CD4-positive, alpha-beta T cell treated with Interleukin-4 for 1 hour (primary cell): ENCODE results near the gene STEAP3.
A peak's percentile ranks its signal among the peaks of the same experiment; 100 is the strongest.

ENCODE experiments used
- DNase-seq, 2 donors: peaks; one replicate each; pipeline ENCODE4 v3.0.0-alpha.2; 2020 to 2022

The STEAP3 gene

DNA sequence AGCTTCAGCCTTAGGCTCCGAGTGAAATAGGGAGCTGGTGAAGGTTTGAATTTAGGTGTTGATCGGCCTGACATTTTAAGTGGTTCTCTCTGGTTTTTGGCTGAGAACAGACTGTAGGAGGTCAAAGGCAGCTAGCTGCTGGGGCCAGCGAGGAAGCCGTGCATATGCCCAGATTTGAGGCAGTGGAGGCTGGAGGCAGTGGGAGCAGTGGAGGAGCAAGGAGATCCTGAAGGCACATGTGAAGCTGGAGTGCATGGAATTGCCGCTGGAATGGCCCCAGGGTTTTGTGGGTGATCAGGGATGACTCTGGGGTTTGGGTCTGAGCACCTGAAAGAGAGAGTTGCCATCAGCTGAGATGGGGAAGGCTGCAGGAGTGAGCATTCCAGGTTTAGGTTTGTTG lies 25.1 kb downstream of the STEAP3 start:
- DNase-seq: no peak

DNA sequence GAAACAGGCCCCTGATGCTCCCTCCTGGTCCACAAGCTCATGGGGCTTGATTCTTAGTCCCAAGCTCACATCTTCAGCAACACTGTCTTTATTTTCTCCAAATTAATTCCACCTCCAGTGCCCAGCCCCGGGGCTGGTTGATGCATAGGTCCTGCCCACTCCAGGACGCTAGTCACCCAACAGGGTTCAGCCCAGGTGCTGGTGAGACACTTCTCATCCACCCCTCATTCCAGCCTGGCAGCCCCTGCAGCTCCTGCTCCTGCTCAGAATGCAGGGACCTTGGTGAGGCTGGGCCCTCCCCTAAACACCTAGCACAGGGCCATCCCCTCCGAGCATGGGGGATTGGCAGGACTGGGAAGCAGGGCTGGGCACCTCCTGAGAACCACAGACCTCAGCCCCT lies 25.7 kb downstream of the STEAP3 start:
- no peak for DNase-seq

DNA sequence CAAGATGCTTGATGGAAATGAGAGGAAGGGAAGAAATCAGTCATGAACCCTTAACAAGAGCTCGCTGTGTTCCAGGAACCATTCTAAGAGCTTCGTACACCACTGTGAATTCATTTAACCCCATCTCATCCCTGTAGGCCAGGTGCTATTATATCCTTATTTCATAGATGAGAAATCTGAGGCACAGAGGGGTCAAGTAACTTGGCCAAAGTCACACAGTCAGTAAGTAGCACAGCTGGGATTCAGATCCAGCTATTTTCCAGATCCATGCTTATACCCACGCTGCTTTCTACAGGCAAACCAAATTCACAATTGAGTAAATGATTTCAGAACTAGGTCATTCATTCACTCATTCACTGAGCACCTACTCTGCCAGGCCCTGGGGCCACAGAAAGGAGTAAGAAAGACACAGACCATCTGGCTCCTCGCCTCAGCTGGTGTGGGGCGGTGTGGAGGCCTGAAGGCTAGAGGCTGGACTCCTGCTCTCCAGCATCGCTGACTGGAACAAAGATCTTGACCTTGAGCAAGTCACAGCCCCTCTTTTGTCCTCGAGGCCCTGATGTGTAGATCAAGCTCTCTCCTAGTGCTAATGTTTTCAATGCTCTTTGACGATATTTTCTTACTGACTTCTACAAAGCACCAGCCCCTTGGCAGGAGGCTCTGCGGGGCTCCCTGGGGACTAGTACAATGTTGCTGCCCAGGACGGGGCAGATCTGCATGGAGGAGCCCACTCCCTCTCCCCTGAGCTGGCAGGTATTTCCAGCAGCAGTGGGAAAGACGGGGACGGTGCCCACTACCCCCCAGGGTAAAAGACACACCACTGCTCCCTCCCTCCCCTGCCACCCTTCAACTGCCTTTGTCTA lies 26.5 kb downstream of the STEAP3 start:
- DNase-seq: no peak

DNA sequence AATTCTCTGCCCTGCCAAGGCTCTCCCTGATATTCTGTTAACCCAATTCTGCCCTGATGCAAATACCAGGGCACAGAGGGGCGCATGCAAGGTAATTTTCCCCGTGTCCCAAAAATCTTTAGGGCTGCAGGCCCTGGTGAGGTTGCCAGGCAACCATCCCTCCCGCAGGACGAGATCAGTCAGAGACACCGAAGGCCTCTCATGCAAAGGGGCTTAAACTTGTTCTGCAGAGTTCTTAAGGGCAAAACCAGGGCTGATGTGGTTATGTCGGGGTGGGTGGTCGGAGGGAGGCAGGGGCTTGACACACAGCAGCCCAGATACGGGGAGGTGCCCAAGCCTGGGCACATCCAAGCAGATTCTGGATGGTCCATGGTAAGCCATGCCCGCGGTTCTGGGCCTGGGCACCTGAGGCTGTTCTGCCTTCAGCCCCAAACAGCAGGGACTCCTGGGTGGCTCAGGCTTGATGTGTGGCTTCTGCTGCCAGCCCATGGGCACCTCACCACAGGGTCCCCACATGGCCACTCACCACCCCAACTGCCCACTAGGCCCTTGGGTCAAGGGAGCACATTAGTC lies 27.2 kb downstream of the STEAP3 start:
- DNase-seq: no peak

DNA sequence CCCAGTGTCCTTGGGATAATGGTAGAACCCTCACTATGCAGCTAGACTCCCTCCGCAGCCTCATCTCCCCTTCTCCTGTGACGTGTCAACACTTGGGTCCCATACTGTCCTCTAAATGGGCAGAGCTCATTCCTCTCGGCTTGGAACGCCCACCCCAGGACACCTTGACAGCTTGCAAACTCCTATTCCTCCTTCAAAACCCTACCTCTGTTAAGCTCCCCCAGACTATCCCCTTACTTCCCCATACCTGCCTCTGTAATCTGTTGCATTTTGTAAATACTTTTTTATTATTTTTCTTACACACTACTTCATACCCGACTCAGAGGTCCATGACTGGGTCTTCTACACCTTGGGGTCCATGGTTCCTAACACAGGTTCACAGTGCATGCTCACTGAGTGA lies 28.0 kb downstream of the STEAP3 start:
- DNase-seq: no peak

DNA sequence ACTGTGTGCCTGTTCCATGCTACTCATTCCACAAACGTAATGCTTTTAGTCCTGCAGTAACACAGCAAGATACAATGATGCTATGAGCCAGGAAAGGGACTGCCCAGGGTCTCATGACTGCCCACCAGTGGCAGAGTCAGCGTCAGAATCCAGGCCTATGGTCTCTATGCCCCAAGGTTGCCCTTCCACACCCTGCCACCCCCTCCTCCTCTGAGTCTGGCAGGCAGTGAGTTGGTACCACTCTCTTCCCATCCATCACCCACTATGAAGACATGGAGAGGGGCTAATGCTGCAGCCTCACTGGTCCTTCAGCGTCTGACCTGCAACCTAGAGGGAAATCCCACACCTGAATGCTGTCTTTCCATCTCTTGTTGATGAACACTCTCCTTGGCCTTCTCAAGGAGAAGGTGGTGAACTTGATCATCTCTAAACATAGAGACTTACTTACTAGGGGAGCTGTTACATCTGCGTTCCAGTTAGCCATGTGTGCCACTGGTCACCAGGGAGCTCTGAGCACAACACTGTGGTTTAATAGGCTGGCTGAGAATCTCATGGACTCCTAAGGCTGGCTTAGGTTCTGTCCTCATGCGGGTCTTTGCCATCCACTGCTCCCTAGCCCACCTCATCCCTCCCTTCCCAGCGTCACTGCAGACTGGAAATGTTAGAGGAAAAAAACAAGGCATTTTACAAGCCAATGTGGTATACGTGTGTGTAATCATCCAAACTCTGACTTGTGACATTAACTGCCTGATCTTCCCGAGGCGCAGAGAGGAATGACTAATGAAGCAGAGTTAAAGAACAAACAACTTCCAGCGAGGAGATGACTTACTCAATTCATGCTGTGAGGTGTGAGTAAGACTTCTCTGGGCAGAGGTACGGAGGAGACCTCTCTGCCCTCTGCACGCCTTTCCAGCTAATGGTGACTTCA lies 28.8 kb downstream of the STEAP3 start:
- DNase-seq: no peak

DNA sequence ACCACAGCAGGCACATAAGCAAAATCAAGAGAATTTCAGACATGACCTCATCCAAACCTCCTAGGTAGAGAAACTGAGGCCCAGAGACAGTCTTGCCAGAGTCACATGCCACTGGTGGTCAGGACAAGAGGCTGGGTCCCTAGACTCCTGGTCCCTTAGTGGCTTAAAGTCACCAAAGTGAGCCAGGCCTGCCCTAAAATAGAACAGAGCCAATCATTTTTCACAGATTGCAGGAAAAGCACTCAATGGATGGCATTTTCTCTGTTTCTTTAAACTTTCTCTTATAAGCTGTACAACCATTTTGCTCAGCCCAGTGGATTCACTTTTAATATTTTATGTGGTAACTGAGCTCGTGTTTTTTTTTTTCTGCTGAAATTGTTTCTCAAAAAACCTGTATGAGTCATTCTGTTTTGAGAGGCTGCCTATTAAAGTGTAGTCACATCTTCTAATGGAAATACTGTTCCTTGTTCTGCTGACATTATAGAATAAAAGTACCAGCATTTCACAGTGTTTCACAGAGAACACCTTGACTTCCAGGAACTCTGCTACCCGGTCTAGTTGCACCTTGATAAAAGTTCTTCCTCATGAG lies 29.6 kb downstream of the STEAP3 start:
- DNase-seq: no peak

DNA sequence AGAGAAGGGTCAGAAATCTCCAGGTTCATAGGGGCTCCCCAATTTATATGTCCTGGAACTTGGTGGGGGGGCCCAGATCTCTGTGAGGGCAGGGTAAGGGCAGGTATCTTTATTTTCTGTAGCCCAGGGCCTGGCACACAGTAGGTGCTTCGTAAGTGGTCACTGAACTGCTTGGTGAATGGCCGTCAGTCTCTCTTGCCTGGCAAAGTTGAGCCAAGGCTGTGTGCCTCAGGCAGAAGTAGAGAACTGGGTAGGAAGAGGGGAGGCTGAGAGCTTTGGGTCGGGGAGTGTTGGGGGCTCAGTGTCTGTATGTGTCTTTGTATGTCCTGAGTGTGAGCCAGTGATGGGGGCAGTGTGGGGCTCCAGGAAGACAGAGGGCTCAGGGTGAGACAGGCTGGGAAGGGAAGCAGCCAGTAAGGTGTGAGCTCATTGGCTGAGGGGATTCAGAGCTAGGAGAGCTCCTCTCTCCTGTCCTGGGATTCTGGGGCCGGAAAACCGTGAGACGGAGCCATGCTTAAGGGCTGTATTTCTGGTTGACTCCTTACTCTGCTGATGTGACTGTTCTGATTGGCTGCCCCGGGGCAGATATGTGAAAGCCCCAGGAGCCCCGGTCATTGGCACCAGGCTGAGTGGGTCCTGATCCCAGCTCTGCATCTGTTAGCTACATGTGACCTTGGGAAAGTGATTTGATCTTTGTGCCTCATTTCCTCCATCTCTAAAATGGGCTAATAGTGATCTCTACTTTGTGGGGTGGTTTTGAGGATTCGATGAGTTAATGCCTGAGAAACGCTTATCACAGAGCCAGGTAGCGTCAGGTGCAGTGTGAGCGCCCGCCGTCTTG lies 30.3 kb downstream of the STEAP3 start:
- no peak for DNase-seq

DNA sequence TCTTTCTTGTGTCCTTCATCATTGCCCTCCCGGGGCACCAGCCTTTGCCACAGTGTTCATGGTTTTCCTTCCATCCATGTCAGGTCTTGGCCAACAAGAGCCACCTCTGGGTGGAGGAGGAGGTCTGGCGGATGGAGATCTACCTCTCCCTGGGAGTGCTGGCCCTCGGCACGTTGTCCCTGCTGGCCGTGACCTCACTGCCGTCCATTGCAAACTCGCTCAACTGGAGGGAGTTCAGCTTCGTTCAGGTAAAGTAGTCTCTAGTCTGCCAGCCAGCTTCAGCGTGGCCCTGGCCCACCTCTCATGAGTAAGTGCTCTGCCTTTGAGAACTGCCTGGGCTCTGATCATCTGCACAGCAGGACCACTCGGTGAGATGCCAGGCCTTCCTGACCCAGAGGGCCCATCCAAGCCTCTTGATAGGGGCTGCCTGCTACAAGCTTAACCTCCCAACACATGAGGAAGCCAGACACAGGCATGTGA lies 31.0 kb downstream of the STEAP3 start:
- no peak for DNase-seq

DNA sequence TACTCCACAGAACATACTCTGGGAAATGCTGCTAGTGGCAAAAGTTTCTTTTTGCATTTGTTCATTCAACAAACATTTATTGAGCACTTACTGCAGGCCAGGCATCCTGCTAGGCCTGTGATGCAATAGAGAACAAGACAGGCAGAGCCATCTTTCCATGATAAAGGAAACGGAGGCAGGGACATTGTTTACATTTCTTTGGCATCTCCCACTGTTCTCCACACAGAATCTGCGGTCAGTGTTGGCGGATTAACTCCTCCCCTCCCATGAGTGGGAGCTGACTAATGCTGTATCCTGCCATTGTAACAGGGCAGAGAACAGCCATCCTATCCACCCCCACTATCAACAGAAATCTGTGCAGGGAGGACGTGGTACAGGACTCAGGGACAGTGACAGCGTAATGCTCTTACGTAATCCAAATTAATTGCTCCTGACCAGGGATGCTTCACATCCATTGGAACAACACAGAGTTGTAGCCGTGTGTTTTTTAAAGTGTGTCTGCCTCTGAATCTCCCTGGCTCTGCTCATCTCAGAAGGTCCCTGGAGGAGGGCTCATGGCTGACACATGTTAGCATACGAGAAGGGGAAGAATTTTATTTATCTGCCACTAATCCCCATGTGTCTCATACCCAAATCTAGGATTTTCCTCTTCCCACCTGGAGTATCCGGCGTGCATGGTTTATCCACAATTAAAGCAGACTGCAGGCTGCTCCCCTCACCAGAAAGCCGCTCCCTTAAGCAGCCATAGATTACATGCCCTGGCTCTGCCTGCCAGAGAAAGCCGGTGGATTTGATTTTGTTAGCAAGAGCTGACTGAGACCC lies 32.3 kb downstream of the STEAP3 start:
- no peak for DNase-seq

DNA sequence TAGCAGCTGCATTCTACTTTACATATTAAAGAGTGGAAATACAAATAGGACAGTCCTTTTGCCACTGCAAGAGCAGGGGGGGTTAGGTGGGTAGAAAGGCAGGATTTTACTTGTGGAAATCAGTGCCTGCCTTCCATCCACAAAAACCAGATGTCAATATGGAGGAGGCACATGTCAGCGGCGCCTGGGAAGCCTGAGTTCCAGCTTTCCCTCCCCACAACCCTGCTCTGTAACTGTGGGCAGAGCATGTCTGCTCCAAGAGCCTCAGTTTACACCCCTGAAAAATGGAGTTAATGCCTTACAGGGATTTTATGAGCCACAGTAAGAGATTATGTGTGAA lies 32.9 kb downstream of the STEAP3 start:
- no peak for DNase-seq

DNA sequence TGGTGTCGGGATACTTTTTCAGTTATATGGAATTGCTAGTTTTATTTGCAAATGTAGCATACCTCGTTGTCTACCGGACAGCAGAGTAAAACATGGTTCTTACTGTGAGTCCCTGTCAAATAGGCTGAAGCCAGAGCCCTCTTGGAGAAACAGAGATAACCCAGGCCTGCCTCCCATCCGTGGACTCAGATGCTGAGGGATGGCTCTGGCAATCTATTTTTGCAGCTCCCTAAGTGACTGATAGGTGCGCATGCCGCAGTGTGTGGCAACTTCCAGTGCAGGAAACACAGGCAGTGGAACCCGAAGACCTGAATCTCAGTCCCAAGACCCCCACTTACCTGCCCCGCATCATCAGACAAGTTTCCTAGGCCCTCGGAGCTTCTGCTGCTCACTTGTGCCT lies 33.6 kb downstream of the STEAP3 start:
- DNase-seq: no peak

DNA sequence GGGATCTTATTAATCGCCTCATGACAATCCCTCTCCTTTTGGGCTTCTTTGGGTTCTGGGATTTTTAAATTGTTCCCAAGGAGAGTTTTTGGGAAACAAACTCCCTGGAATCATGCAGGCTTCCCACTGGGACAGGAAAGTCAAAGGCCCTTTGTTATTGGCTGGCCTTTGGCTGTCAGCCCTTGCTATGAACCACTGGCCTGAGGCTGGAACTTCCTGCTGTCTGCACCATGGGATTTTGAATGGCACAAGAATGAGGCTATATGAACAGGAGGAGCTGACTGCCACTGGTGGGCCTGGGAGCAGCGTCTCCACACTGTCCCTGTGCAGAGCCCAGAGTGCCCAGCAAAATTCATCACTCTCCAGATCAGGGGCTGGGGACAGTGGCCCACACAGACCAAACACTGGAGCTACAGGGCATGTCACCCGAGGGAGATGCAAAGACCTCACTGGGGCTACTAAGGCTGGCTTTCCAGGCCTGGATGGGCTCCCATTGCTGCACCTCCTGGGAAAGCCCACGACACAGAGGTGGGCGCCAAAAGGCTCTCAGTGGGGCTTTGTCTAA lies 35.7 kb downstream of the STEAP3 start:
- DNase-seq: no peak

DNA sequence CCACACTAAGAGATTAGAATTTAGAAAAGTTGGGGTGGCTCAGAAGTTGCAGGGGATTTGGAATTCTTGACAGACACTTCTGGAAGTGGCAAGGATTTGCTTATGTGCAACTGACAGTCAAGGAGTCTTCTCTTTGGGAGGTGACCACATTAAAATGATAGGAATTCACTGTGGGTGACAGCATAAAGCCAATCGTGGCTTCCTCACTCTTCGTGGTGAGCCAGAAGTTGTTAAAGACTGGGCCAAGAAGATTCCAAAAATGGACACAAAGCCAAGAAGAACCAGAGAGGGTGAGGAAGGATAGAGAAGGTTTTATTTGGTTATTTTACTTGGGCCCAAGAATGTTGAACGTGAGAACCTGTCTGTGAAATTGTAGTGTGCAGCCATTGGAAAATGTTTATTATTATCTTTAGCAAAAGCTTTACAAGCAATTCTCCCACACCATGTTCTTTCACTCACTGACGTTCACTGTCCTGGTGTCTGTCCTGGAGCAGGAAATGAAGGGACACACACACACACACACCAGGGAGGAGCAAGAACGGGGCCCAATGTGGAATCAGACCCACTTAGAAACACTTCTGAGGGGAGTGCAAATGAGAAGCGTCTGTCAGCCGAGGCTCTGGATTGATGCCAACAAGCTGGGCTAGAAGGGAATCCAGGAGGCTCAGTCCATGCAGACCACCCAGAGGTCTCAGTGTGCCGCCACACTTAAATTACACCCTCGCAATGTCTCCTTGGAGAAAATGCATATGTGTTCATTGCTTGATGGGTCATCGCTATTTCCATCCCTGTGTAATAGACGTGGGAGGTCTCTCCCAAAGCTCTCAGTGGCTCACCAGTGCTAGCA lies 37.2 kb downstream of the STEAP3 start:
- DNase-seq: no peak

DNA sequence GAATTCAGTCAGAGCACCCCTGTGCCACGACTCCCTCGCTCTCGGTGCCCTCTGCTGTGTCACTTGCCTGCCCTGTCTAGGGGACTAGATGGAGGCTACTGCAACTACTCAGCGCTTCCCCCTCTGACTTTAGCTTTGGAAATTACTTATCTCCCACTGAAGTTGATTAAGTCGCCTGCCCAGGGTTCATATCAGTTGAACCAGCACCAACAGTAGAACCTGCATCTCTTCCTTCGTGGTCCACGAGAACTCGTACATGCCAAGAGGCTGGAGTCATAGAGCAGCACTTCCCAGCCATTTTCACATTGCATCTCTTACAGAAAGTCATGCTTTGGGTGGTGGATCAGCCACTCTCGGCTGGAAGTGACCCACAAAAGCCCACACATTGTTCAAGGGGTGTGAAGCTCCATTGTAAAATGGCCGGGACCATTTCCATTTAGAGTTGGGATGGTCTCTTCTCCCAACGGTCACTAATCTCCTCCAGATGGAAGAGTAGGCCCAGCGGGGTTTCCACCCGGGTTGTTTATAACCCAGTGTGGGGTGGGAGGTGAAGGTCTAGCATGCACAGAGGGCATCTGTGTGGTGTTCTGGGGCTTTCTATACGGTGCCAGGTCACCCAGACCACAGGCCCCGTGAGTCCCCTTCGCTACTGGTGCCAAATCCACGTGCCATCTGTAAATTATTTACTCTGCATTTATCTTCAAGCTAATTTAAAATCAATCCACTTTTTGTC lies 38.0 kb downstream of the STEAP3 start:
- DNase-seq: no peak

DNA sequence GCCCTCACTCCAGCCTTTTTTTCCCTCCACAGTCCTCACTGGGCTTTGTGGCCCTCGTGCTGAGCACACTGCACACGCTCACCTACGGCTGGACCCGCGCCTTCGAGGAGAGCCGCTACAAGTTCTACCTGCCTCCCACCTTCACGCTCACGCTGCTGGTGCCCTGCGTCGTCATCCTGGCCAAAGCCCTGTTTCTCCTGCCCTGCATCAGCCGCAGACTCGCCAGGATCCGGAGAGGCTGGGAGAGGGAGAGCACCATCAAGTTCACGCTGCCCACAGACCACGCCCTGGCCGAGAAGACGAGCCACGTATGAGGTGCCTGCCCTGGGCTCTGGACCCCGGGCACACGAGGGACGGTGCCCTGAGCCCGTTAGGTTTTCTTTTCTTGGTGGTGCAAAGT lies 39.4 kb downstream of the STEAP3 start:
- DNase-seq: no peak

DNA sequence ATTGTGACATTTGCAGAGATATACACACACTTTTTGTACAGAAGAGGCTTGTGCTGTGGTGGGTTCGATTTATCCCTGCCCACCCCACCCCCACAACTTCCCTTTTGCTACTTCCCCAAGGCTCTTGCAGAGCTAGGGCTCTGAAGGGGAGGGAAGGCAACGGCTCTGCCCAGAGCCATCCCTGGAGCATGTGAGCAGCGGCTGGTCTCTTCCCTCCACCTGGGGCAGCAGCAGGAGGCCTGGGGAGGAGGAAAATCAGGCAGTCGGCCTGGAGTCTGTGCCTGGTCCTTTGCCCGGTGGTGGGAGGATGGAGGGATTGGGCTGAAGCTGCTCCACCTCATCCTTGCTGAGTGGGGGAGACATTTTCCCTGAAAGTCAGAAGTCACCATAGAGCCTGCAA lies 40.0 kb downstream of the STEAP3 start:
- no peak for DNase-seq

DNA sequence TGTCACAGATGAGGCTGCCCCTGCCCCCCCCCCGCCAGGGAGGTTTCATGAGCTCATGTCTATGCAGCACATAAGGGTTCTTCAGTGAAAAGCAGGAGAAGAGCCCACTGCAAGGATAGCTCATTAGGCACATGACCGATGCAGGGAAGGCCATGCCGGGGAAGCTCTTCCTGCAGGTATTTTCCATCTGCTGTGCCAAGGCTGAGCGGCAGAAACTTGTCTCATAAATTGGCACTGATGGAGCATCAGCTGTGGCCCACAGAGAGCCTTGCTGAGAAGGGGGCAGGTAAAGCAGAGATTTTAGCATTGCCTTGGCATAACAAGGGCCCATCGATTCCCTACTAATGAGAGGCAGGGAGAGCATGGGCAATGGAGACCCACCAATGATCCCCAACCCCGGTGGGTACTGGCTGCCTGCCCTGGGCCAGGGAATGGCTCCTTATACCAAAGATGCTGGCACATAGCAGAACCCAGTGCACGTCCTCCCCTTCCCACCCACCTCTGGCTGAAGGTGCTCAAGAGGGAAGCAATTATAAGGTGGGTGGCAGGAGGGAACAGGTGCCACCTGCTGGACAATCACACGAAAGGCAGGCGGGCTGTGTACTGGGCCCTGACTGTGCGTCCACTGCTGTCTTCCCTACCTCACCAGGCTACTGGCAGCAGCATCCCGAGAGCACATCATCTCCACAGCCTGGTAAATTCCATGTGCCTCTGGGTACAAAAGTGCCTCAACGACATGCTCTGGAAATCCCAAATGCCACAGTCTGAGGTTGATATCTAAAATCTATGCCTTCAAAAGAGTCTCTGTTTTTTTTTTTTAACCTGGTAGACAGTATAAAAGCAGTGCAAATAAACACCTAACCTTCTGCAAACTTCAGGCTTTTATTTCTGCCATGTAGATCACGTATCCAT lies 41.4 kb downstream of the STEAP3 start:
- DNase-seq: peak in 1 of 2 donors; percentile 16
